ENCODE results near the gene CNPY4.

CNPY4 gene

GRCh38 chr7:100170101-100170897, 50.9 kb downstream of the CNPY4 start:
- no peak for DNase-seq

DNA sequence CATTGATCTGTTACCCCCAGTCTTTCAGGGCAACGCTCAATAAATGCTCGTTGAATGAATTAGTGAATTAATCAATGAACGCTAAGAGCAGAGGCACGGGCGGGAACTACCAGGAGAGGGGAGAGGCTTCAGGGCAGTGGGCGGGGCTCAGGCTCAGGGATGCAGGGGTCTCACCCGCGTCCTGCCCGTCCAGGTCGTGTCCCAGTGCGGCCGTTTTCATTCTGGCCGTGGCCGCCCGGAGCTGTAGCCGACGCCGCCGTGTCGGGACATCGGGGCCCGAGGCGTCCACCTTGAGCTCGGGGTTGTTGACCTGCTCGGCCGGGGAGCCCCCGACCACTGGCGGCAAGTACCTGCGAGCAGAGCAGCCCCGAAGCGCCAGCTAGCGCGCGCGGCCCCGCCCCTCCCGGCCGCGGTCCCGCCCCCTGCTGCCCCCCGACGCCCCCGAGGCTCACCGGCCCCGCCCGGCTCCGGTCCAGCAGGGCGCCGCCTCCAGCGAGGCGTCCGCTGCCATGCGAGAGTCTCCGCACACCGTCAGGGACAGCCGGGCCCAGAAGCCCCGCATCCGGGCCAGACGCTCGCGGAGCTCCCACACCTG, 51.8 kb downstream of the CNPY4 start:
- peak; percentile 20 for DNase-seq

GRCh38 chr7:100171840-100172239, 52.4 kb downstream of the CNPY4 start:
- DNase-seq = no peak

GRCh38 chr7:100173806-100174495, 54.5 kb downstream of the CNPY4 start:
- DNase-seq = no peak

DNA sequence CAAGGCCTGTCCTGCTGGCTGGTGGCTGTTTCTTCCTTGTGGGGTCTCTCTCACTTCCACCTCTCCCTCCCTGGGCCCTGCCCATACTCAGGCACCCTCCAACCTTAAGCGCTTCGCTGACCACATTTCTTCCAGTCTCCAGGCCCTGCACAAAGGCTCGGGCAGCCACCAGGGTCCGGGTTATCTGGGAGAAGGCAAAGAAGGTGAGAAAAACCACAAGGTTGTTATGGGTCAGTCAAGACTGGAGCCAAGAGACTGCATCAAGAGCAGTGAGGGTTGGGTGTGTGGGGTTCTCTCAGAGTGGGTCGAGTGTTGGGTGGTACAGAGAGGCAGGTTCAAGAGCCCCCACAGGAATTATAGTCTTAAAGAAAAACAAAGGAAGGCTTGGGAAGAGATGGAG, 55.1 kb downstream of the CNPY4 start:
- DNase-seq = no peak
